KBM-7 (cell line): Measurements from ENCODE around the gene FILIP1.

Experiments used
- DNase-seq: peaks from one replicate; pipeline ENCODE4 v3.0.0-alpha.2; 2015
- in situ Hi-C: fragments of 300-500 bp; cut with MboI; formaldehyde crosslinking; loops from 2 replicates; pipeline ENCODE4 v1.14.3; 2020; ENCODE audit warnings: low sequenced_read_pairs, low pct_unique_long_range_greater_than_20kb, mixed read lengths

FILIP1 gene

GRCh38 chr6:75403563-75404080 lies 90.0 kb downstream of the FILIP1 start:
- DNase-seq, result no peak
- in situ Hi-C loops, result no loop called here

GRCh38 chr6:75402296-75402695 lies 91.3 kb downstream of the FILIP1 start:
- in situ Hi-C loops, result no loop called here
- no peak for DNase-seq

- in situ Hi-C loops, result no loop called here
- no peak for DNase-seq
Measured at GRCh38 chr6:75397656-75398465, 95.7 kb downstream of the FILIP1 start.

- in situ Hi-C loops, result no loop called here
- DNase-seq, result no peak
Measured at GRCh38 chr6:75397171-75397570, 96.4 kb downstream of the FILIP1 start.

GRCh38 chr6:75396005-75396800 lies 97.4 kb downstream of the FILIP1 start:
- in situ Hi-C loops, result no loop called here
- DNase-seq, result no peak

GRCh38 chr6:75393806-75394205 lies 99.8 kb downstream of the FILIP1 start:
- in situ Hi-C loops, result no loop called here
- no peak for DNase-seq

GRCh38 chr6:75391276-75391675 lies 102.3 kb downstream of the FILIP1 start:
- in situ Hi-C loops, result no loop called here
- no peak for DNase-seq

GRCh38 chr6:75386050-75386770 lies 107.4 kb downstream of the FILIP1 start:
- in situ Hi-C loops, result no loop called here
- DNase-seq, result no peak

GRCh38 chr6:75384116-75384515 lies 109.5 kb downstream of the FILIP1 start:
- DNase-seq, result no peak
- in situ Hi-C loops, result no loop called here

GRCh38 chr6:75382634-75382900 lies 111.0 kb downstream of the FILIP1 start:
- in situ Hi-C loops, result no loop called here

GRCh38 chr6:75381877-75382633 lies 111.5 kb downstream of the FILIP1 start:
- in situ Hi-C loops, result no loop called here

More at GRCh38 chr6:75382634-75382900, 111.0 kb downstream of the FILIP1 start:
- DNase-seq, result no peak

GRCh38 chr6:75379536-75379935 lies 114.1 kb downstream of the FILIP1 start:
- in situ Hi-C loops, result no loop called here
- DNase-seq, result no peak

More at GRCh38 chr6:75381877-75382633, 111.5 kb downstream of the FILIP1 start:
- DNase-seq, result no peak

GRCh38 chr6:75378101-75378500 lies 115.5 kb downstream of the FILIP1 start:
- no peak for DNase-seq
- in situ Hi-C loops, result no loop called here

GRCh38 chr6:75377386-75377785 lies 116.2 kb downstream of the FILIP1 start:
- DNase-seq, result no peak
- in situ Hi-C loops, result no loop called here

GRCh38 chr6:75376347-75377024 lies 117.1 kb downstream of the FILIP1 start:
- DNase-seq, result no peak

GRCh38 chr6:75374961-75375400 lies 118.6 kb downstream of the FILIP1 start:
- in situ Hi-C loops, result no loop called here
- DNase-seq, result no peak

More at GRCh38 chr6:75376347-75377024, 117.1 kb downstream of the FILIP1 start:
- in situ Hi-C loops, result no loop called here

- DNase-seq, result no peak
- in situ Hi-C loops, result no loop called here
Measured at GRCh38 chr6:75372884-75373283, 120.7 kb downstream of the FILIP1 start.

- in situ Hi-C loops, result no loop called here
- no peak for DNase-seq
Measured at GRCh38 chr6:75370011-75370410, 123.6 kb downstream of the FILIP1 start.
